ENCODE data around the gene GREB1.

DNA sequence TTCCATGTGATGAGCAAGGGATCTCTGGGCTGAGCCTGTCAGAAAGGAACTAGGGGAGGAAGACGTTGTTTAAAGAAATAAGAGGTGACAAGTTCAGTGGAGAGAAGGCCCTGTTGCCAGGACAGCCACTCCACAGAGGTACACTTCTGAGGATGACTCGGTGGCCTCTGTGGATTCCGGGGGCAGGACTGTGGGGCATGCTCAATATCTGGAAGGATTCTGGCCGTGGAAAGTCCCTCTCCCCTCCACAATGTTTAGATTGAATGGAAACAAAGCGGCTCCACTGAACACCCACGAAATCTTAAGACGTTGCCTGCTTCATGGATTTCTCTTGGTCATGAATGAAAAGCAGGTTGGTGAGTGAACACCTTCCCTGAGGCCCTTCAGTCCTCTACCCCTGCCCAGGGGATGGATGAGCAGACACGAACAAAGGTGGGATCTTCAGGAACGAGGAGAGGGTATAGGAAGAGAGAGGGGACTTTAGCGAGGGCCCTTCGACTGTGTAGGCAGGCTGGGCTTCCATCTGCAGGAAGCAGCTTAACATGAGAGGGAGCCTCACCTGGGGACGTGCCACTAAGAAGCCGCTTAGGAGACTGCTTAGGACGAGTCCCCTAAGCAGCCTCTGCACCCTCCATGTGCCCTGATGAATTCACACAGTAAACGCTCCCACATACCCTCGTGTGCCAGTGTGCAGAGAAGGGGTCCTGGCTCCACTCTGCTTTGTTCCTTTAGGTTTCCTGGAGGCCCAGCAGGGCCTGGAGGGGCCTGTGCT is 134.2 kb downstream of the GREB1 start:
- TF ChIP-seq, protein P1, sequence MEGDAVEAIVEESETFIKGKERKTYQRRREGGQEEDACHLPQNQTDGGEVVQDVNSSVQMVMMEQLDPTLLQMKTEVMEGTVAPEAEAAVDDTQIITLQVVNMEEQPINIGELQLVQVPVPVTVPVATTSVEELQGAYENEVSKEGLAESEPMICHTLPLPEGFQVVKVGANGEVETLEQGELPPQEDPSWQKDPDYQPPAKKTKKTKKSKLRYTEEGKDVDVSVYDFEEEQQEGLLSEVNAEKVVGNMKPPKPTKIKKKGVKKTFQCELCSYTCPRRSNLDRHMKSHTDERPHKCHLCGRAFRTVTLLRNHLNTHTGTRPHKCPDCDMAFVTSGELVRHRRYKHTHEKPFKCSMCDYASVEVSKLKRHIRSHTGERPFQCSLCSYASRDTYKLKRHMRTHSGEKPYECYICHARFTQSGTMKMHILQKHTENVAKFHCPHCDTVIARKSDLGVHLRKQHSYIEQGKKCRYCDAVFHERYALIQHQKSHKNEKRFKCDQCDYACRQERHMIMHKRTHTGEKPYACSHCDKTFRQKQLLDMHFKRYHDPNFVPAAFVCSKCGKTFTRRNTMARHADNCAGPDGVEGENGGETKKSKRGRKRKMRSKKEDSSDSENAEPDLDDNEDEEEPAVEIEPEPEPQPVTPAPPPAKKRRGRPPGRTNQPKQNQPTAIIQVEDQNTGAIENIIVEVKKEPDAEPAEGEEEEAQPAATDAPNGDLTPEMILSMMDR (conservative IDR thresholded peaks at IDR 0.05), result no peak
- no peak for TF ChIP-seq EZH2 (IDR thresholded peaks at IDR 0.05; ENCODE audit: low read depth)
